ACC112 (cell line): Measurements from ENCODE around the gene NET1.

ENCODE experiments used
- H2AFZ ChIP-seq: fragments of 200-600 bp; sonication (generic); one replicate; pipeline ENCODE4 v1.6.0; 2017; ENCODE audit warnings: antibody characterized with exemption, low read length; ENCODE audit not compliant: unreplicated experiment
- H3K27ac ChIP-seq: fragments of 200-600 bp; sonication (generic); 2 replicates; pipeline ENCODE4 v1.5.1; 2014; ENCODE audit warnings: low read depth, mild to moderate bottlenecking, antibody characterized with exemption, low read length, moderate library complexity
- H3K27me3 ChIP-seq: fragments of 200-600 bp; sonication (generic); 2 replicates; pipeline ENCODE4 v1.6.1; 2014; ENCODE audit warnings: mild to moderate bottlenecking, antibody characterized with exemption, low read length, moderate library complexity, mixed read lengths; ENCODE audit not compliant: insufficient read depth
- H3K36me3 ChIP-seq: fragments of 200-600 bp; sonication (generic); 2 replicates; pipeline ENCODE4 v1.6.1; 2016; ENCODE audit warnings: mild to moderate bottlenecking, antibody characterized with exemption, low read length, moderate library complexity, mixed read lengths; ENCODE audit not compliant: insufficient read depth
- H3K4me1 ChIP-seq: fragments of 200-600 bp; sonication (generic); one replicate; pipeline ENCODE4 v1.6.1; 2016; ENCODE audit warnings: low read length, mixed read lengths; ENCODE audit not compliant: insufficient read depth, unreplicated experiment, control insufficient read depth
- H3K4me3 ChIP-seq: fragments of 200-600 bp; sonication (generic); 2 replicates; pipeline ENCODE4 v1.5.1; 2014; ENCODE audit warnings: mild to moderate bottlenecking, low read depth, low read length
- H3K79me2 ChIP-seq: fragments of 200-600 bp; sonication (generic); one replicate; pipeline ENCODE4 v1.6.0; 2016; ENCODE audit warnings: low read length; ENCODE audit not compliant: control insufficient read depth, unreplicated experiment, insufficient read depth

The NET1 gene

GRCh38 chr10:5442990-5443370 lies 30.6 kb downstream of the NET1 start:
- Histone ChIP-seq H3K4me3 (no peak overlapping the region), H2AFZ (no peak overlapping the region), H3K4me1 (peaks cover 4% of the 10 kb centered on the region), H3K36me3 (no peaks in the 10 kb centered on the region), H3K27me3 (no peaks in the 10 kb centered on the region), H3K79me2 (peaks cover 20% of the 10 kb centered on the region), H3K27ac (no peak overlapping the region)

- Histone ChIP-seq H3K79me2 (peaks cover 24% of the 10 kb centered on the region), H2AFZ (no peak overlapping the region), H3K4me1 (peaks cover 4% of the 10 kb centered on the region), H3K36me3 (no peaks in the 10 kb centered on the region), H3K27ac (no peak overlapping the region), H3K4me3 (no peak overlapping the region), H3K27me3 (no peaks in the 10 kb centered on the region)
These were observed 31.1 kb downstream of the NET1 start for GRCh38 chr10:5443429-5443828.

- H3K79me2 ChIP-seq: peaks cover 36% of the 10 kb centered on the region
- no peaks in the 10 kb centered on the region for H3K27me3 ChIP-seq
- H2AFZ ChIP-seq: no peak overlapping the region
These were observed 32.6 kb downstream of the NET1 start for GRCh38 chr10:5445006-5445405.

GRCh38 chr10:5446390-5446926 lies 34.1 kb downstream of the NET1 start:
- Histone ChIP-seq H3K4me1 (peaks cover 16% of the 10 kb centered on the region), H3K4me3 (peak overlapping the region; percentile 80), H3K79me2 (peaks cover 41% of the 10 kb centered on the region), H3K36me3 (no peaks in the 10 kb centered on the region), H2AFZ (peak overlapping the region; percentile 18), H3K27me3 (no peaks in the 10 kb centered on the region), H3K27ac (peak overlapping the region; percentile 25)

More at GRCh38 chr10:5445006-5445405, 32.6 kb downstream of the NET1 start:
- Histone ChIP-seq H3K27ac (no peak overlapping the region), H3K36me3 (no peaks in the 10 kb centered on the region), H3K4me1 (peaks cover 15% of the 10 kb centered on the region), H3K4me3 (no peak overlapping the region)

GRCh38 chr10:5447056-5447455 lies 34.7 kb downstream of the NET1 start:
- Histone ChIP-seq H3K27ac (peak overlapping the region; percentile 25; the same call in 1 of the 2 replicates), H3K4me1 (peaks cover 16% of the 10 kb centered on the region), H3K36me3 (no peaks in the 10 kb centered on the region), H3K27me3 (no peaks in the 10 kb centered on the region), H2AFZ (no peak overlapping the region), H3K4me3 (peak overlapping the region; percentile 80), H3K79me2 (peaks cover 41% of the 10 kb centered on the region)

GRCh38 chr10:5447611-5448071 lies 35.3 kb downstream of the NET1 start:
- Histone ChIP-seq H3K27ac (peak overlapping the region; percentile 15), H2AFZ (no peak overlapping the region), H3K36me3 (no peaks in the 10 kb centered on the region; the same call in 1 of the 2 replicates), H3K27me3 (no peaks in the 10 kb centered on the region), H3K4me3 (peak overlapping the region; percentile 80), H3K79me2 (peaks cover 41% of the 10 kb centered on the region), H3K4me1 (peaks cover 16% of the 10 kb centered on the region)

GRCh38 chr10:5448333-5449001 lies 36.1 kb downstream of the NET1 start:
- H3K27ac ChIP-seq: no peak overlapping the region
- H2AFZ ChIP-seq: no peak overlapping the region
- peaks cover 16% of the 10 kb centered on the region for H3K4me1 ChIP-seq
- H3K36me3 ChIP-seq: peaks cover 3% of the 10 kb centered on the region; the same call in 1 of the 2 replicates
- H3K4me3 ChIP-seq: peak overlapping the region; percentile 80
- H3K79me2 ChIP-seq: peaks cover 41% of the 10 kb centered on the region
- no peaks in the 10 kb centered on the region for H3K27me3 ChIP-seq

- Histone ChIP-seq H3K79me2 (peaks cover 41% of the 10 kb centered on the region), H3K27me3 (no peaks in the 10 kb centered on the region), H2AFZ (no peak overlapping the region), H3K4me3 (peak overlapping the region; percentile 80), H3K27ac (no peak overlapping the region), H3K36me3 (peaks cover 10% of the 10 kb centered on the region; the same call in 1 of the 2 replicates), H3K4me1 (peaks cover 16% of the 10 kb centered on the region)
These were observed 36.9 kb downstream of the NET1 start for GRCh38 chr10:5449227-5449626.

- peaks cover 16% of the 10 kb centered on the region for H3K4me1 ChIP-seq
- no peaks in the 10 kb centered on the region for H3K27me3 ChIP-seq
- no peak overlapping the region for H2AFZ ChIP-seq
- H3K36me3 ChIP-seq: peaks cover 13% of the 10 kb centered on the region; the same call in 1 of the 2 replicates
- H3K27ac ChIP-seq: no peak overlapping the region
- peaks cover 38% of the 10 kb centered on the region for H3K79me2 ChIP-seq
- peak overlapping the region; percentile 60 for H3K4me3 ChIP-seq
These were observed 37.5 kb downstream of the NET1 start for GRCh38 chr10:5449823-5450222.

GRCh38 chr10:5450605-5451384 lies 38.4 kb downstream of the NET1 start:
- peaks cover 21% of the 10 kb centered on the region; the same call in 1 of the 2 replicates for H3K36me3 ChIP-seq
- H3K27me3 ChIP-seq: no peaks in the 10 kb centered on the region
- H3K27ac ChIP-seq: no peak overlapping the region
- no peak overlapping the region for H2AFZ ChIP-seq
- H3K79me2 ChIP-seq: peaks cover 35% of the 10 kb centered on the region
- H3K4me1 ChIP-seq: peaks cover 16% of the 10 kb centered on the region
- H3K4me3 ChIP-seq: no peak overlapping the region
